ENCODE data around the gene RNASET2. TPM values are rescaled to one million over a fixed set of nuclear protein-coding genes. Genes with fewer than 3 reads are reported as not detected.

RNASET2 gene
- total and polyA plus RNA-seq, 4 donors: 55.2 to 92.1 (median 77.8) TPM

DNA sequence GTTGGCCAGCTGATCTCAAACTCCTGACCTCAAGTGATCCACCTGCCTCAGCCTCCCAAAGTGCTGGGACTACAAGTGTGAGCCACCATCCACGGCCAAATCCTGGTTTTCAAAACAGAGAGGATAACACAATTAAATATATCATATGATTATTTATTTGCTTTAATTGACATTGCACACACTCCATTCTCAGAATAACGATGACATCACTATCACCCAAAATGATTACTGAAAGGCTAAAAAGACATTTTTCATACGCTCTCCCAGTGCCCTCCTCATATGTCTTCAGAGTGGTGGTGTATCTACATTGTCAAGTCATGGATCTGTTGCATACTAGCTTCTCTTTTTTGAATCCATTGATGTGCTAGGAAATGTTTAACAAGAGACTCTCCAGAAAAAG, 24.4 kb upstream of the RNASET2 start:
- Histone ChIP-seq H3K4me3 (no peak overlapping the region), H3K9ac (ENCODE audit: insufficient read depth in 1 of 2, low read length in 2 of 2) (no peak overlapping the region), H3K4me1 (ENCODE audit: control insufficient read depth in 5 of 5, insufficient read depth in 5 of 5, low read length in 5 of 5) (no peaks in the 10 kb centered on the region), H3K27me3 (ENCODE audit: control insufficient read depth in 3 of 3, insufficient read depth in 3 of 3, low read length in 2 of 3) (no peaks in the 10 kb centered on the region), H3K9me3 (ENCODE audit: control insufficient read depth in 4 of 4, insufficient read depth in 3 of 4, low read length in 3 of 4) (no peaks in the 10 kb centered on the region), H3K27ac (ENCODE audit: low read depth in 1 of 2, low read length in 1 of 2) (no peak overlapping the region), H3K36me3 (ENCODE audit: control insufficient read depth in 4 of 4, insufficient read depth in 4 of 4, low read length in 4 of 4) (peaks cover 0 to 1% (median 0%) of the 10 kb centered on the region in 4 donors)
- 96 to 99% methylated on average over 3 of the region's 3 CpGs for WGBS, 2 donors
- TF ChIP-seq, protein P1, sequence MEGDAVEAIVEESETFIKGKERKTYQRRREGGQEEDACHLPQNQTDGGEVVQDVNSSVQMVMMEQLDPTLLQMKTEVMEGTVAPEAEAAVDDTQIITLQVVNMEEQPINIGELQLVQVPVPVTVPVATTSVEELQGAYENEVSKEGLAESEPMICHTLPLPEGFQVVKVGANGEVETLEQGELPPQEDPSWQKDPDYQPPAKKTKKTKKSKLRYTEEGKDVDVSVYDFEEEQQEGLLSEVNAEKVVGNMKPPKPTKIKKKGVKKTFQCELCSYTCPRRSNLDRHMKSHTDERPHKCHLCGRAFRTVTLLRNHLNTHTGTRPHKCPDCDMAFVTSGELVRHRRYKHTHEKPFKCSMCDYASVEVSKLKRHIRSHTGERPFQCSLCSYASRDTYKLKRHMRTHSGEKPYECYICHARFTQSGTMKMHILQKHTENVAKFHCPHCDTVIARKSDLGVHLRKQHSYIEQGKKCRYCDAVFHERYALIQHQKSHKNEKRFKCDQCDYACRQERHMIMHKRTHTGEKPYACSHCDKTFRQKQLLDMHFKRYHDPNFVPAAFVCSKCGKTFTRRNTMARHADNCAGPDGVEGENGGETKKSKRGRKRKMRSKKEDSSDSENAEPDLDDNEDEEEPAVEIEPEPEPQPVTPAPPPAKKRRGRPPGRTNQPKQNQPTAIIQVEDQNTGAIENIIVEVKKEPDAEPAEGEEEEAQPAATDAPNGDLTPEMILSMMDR (IDR thresholded peaks at IDR 0.05; ENCODE audit: control extremely low read depth, extremely low read depth): no peak
- ATAC-seq (ENCODE audit: insufficient read depth, low FRiP score) (no peak), DNase-seq (no peak)

- ATAC-seq (ENCODE audit: insufficient read depth, low FRiP score) (no peak), DNase-seq (no peak)
- Histone ChIP-seq H3K27me3 (ENCODE audit: control insufficient read depth in 3 of 3, insufficient read depth in 3 of 3, low read length in 2 of 3) (no peaks in the 10 kb centered on the region), H3K9me3 (ENCODE audit: control insufficient read depth in 4 of 4, insufficient read depth in 3 of 4, low read length in 3 of 4) (no peaks in the 10 kb centered on the region), H3K4me3 (no peak overlapping the region), H3K27ac (ENCODE audit: low read depth in 1 of 2, low read length in 1 of 2) (no peak overlapping the region), H3K36me3 (ENCODE audit: control insufficient read depth in 4 of 4, insufficient read depth in 4 of 4, low read length in 4 of 4) (peaks cover 0 to 1% (median 0%) of the 10 kb centered on the region in 4 donors), H3K9ac (ENCODE audit: insufficient read depth in 1 of 2, low read length in 2 of 2) (no peak overlapping the region), H3K4me1 (ENCODE audit: control insufficient read depth in 5 of 5, insufficient read depth in 5 of 5, low read length in 5 of 5) (no peaks in the 10 kb centered on the region)
- 85 to 90% methylated on average over 9 of the region's 9 CpGs for WGBS, 2 donors
- TF ChIP-seq, protein P1 (IDR thresholded peaks at IDR 0.05; ENCODE audit: control extremely low read depth, extremely low read depth): no peak
These were observed 21.5 kb upstream of the RNASET2 start for GRCh38 chr6:166977621-166978525.

DNA sequence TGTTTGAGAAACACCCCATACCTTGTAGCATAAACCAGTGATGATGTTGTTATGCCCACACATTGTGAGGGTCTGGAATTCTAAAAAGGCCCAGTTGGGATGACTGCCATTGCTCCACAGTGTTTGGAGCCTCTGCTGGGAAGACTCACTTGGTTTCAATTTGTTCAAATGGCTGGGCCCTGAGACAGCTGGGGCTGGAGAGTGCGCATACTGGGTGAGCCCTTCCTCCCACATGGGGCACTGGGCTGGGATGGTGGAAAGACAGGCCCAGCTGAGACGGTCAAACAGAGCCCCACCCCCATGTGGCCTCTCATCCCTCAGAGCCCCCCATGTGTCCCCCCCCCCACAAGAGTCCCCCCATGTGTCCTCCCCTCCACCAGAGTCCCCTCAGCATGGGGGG, 20.3 kb upstream of the RNASET2 start:
- Histone ChIP-seq H3K4me3 (no peak overlapping the region), H3K4me1 (ENCODE audit: control insufficient read depth in 5 of 5, insufficient read depth in 5 of 5, low read length in 5 of 5) (no peaks in the 10 kb centered on the region), H3K27ac (ENCODE audit: low read depth in 1 of 2, low read length in 1 of 2) (no peak overlapping the region), H3K9me3 (ENCODE audit: control insufficient read depth in 4 of 4, insufficient read depth in 3 of 4, low read length in 3 of 4) (no peaks in the 10 kb centered on the region), H3K9ac (ENCODE audit: insufficient read depth in 1 of 2, low read length in 2 of 2) (no peak overlapping the region), H3K27me3 (ENCODE audit: control insufficient read depth in 3 of 3, insufficient read depth in 3 of 3, low read length in 2 of 3) (no peaks in the 10 kb centered on the region), H3K36me3 (ENCODE audit: control insufficient read depth in 4 of 4, insufficient read depth in 4 of 4, low read length in 4 of 4) (no peaks in the 10 kb centered on the region)
- WGBS, 2 donors: 94 to 98% methylated on average over 2 of the region's 2 CpGs
- DNase-seq (no peak), ATAC-seq (ENCODE audit: insufficient read depth, low FRiP score) (no peak)
- TF ChIP-seq, protein P1 (IDR thresholded peaks at IDR 0.05; ENCODE audit: control extremely low read depth, extremely low read depth): no peak
